AG10803 (cell line): ENCODE measurements around the gene S100A13.
A peak's percentile ranks its signal among the peaks of the same experiment; 100 is the strongest.

Source experiments
- DNase-seq: peaks from one replicate; pipeline ENCODE4 v3.0.0; 2010; ENCODE audit warnings: low read depth
- H3K4me3 ChIP-seq: 2 replicates; pipeline ENCODE4 v1.5.1; 2011; ENCODE audit warnings: mild to moderate bottlenecking, low read length, control low read depth
- TF ChIP-seq, protein P1 (sequence below): conservative IDR thresholded peaks from 2 replicates; pipeline ENCODE4 v1.5.1; 2011; ENCODE audit warnings: mild to moderate bottlenecking, low read length, control low read depth, inconsistent platforms

Gene S100A13

GRCh38 chr1:153630384-153630783 is 3.1 kb upstream of the S100A13 start:
- H3K4me3 ChIP-seq, result no peak overlapping the region

DNA sequence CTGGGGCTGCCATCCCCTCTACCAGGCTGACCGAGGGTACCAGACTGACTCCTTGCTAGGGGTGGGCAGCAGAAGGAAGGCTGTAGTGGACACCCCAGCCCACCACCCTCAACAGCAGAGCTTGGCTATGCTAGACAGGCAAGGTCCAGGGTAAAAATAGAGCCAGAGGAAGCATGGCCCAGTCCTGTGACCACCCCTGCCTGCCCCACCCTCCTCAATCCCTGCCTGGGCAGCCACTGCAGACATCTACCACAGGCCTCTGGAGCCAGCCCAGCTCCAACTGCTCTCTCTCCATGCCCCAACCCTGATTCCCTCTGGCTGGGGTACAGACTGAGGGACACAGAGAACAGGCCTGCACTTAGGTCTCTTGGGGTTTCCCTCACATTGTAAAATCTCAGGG is 2.7 kb upstream of the S100A13 start:
- TF ChIP-seq, protein P1, sequence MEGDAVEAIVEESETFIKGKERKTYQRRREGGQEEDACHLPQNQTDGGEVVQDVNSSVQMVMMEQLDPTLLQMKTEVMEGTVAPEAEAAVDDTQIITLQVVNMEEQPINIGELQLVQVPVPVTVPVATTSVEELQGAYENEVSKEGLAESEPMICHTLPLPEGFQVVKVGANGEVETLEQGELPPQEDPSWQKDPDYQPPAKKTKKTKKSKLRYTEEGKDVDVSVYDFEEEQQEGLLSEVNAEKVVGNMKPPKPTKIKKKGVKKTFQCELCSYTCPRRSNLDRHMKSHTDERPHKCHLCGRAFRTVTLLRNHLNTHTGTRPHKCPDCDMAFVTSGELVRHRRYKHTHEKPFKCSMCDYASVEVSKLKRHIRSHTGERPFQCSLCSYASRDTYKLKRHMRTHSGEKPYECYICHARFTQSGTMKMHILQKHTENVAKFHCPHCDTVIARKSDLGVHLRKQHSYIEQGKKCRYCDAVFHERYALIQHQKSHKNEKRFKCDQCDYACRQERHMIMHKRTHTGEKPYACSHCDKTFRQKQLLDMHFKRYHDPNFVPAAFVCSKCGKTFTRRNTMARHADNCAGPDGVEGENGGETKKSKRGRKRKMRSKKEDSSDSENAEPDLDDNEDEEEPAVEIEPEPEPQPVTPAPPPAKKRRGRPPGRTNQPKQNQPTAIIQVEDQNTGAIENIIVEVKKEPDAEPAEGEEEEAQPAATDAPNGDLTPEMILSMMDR, result no peak
- DNase-seq, result no peak
- no peak overlapping the region for H3K4me3 ChIP-seq

More at GRCh38 chr1:153630384-153630783, 3.1 kb upstream of the S100A13 start:
- DNase-seq, result no peak
- TF ChIP-seq, protein P1, result no peak

GRCh38 chr1:153629343-153629665 is 2.0 kb upstream of the S100A13 start:
- TF ChIP-seq, protein P1, result no peak
- DNase-seq, result no peak
- no peak overlapping the region for H3K4me3 ChIP-seq

DNA sequence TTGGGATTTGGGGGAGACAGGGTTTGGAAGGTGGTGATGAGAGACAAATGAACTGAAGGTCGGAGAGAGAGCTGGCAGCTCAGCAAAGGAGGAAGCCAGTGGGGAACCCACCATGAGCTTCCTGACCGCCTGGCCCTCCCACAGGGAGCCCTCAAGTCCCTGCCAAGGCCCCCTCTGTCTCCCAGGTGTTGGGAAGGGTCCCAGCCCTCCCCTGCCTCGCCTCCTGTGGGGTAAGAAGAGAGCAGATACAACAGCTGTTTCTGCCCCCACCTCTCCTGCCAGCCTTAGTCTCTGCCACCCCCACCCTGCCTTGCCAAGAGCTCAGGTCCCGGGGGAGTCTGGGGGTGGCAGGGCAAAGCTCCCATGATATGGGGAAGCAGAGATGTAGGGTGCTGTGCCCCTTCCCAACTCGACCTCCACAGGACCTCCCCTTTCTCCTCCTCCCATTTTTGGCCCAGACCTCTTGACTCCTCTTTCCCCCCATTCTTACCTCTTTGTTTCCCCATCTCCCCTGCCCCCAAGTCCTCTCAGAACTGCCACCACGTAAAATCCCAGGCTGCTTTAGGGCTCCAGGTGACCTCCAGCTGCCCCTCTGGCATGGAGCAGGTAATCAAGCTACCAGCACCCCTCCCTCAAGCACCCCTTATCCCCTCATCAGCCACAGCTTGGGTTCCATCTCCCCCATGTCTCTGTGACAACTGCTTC is 1.5 kb upstream of the S100A13 start:
- DNase-seq, result no peak
- TF ChIP-seq, protein P1, result no peak
- no peak overlapping the region for H3K4me3 ChIP-seq

- peak within 1 kb of the TSS; percentile 85 for H3K4me3 ChIP-seq
- DNase-seq, result no peak
- TF ChIP-seq, protein P1, result peak; percentile 61; the same call in 1 of the 2 replicates
Measured at GRCh38 chr1:153627715-153628626, 666 bp upstream of the S100A13 start, which contains the start of gene S100A1. Gene S100A1, plus strand, starts transcription at chr1:153628434. Its CDS starts 2,088 bp downstream, at chr1:153630522.

DNA sequence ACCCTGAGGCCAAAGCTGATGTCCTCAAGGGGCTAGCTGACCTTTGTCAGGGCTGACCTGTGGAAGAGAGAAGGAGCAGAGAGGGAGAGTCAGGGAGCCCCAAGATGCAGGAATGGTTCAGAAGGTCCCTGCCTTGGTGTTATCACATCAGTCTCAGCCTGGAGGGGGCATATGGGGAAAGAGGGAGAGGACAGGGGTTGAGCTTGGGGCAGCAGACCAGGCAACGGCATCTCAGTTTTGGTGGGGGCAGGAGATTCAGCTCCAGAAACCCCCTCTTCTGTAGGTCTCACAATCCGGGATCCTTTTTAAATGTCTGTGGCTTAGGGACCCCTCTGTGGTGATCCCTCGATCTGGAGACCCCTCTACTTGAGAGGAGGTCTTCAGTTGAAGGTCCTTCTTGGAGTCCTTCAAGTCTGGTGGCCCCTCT is 815 bp downstream of the S100A13 start:
- DNase-seq, result no peak
- TF ChIP-seq, protein P1, result 0 out of 2 replicates have a peak, but pooled peaks have one; percentile 2
- H3K4me3 ChIP-seq, result peak overlapping the region; percentile 85
